K562 (cell line): ENCODE measurements around the gene SMIM41. TPM values are rescaled to one million over a fixed set of nuclear protein-coding genes. Genes with fewer than 3 reads are reported as not detected.
A peak's percentile ranks its signal among the peaks of the same experiment; 100 is the strongest.

Experiments
- ATAC-seq: fragments of 200-7000 bp; cut with Tn5 transposase; 3 replicates; pipeline ENCODE4 v1.9.1; 2020; ENCODE audit warnings: moderate library complexity
- BruUV-seq: library from RNA; stranded (reverse); fragments of 400-500 nt; replicated peaks from 2 replicates; lab custom pipeline; 2021; lab: Mats Ljungman, UMichigan
- CTCF ChIA-PET: fragments of 300-600 bp; formaldehyde crosslinking; extraction: SDS; loops from one replicate; lab custom pipeline; 2021; ENCODE audit warnings: low intra/inter-chr PET ratio; lab: Yijun Ruan, JAX
- POLR2A ChIA-PET: fragments of 300-600, 350-650 bp; sonication (Branson Sonifier 250); formaldehyde crosslinking; extraction: SDS; loops from one replicate; lab custom pipeline; 2021; ENCODE audit warnings: antibody characterized with exemption, inconsistent platforms; lab: Yijun Ruan, JAX
- DNase-seq, 4 experiments: peaks; one replicate each; pipeline versions ENCODE4 v3.0.0 to v3.0.0-alpha.2; 2011 to 2018; ENCODE audit warnings: low spot score in 3 of 4, mixed read lengths in 3 of 4; ENCODE audit errors: extremely low read depth in 1 of 4
- FAIRE-seq: peaks from 2 replicates; lab custom pipeline; 2011; peaks lifted over from hg19 to GRCh38; lab: Jason Lieb, UNC
- H2AFZ ChIP-seq: 2 replicates; pipeline ENCODE4 v1.6.0; 2011; ENCODE audit warnings: low read depth, low read length, control low read depth, inconsistent platforms
- H3K27ac ChIP-seq: fragments of 200-600 bp; 3 replicates; pipeline ENCODE4 v1.8.0; 2011; ENCODE audit warnings: low read depth, mild to moderate bottlenecking, control low read depth, inconsistent platforms, low read length, moderate library complexity, mixed read lengths; ENCODE audit errors: extremely low read depth
- H3K27me3 ChIP-seq, 2 experiments: fragments of 300-600 bp in 1 of 2; 2 replicates in 1 of 2; 3 replicates in 1 of 2; pipeline versions ENCODE4 v1.6.0 to v1.8.0; 2011; ENCODE audit warnings: inconsistent platforms in 2 of 2, low read length in 2 of 2, mild to moderate bottlenecking in 1 of 2, mixed read lengths in 1 of 2, moderate library complexity in 1 of 2; ENCODE audit not compliant: control insufficient read depth in 2 of 2, insufficient read depth in 2 of 2
- H3K36me3 ChIP-seq: fragments of 300-600 bp; 3 replicates; pipeline ENCODE4 v1.8.0; 2011; ENCODE audit warnings: mild to moderate bottlenecking, low read length, inconsistent platforms; ENCODE audit not compliant: control insufficient read depth, insufficient read depth
- H3K4me1 ChIP-seq, 2 experiments: fragments of 200-600 bp in 1 of 2; replicated peaks in 1 of 2; 2 replicates in 1 of 2; 3 replicates in 1 of 2; pipeline versions ENCODE4 v1.5.1 to v1.8.0; 2011; ENCODE audit warnings: inconsistent platforms in 2 of 2, low read length in 2 of 2, mild to moderate bottlenecking in 1 of 2, mixed read lengths in 1 of 2, moderate library complexity in 1 of 2; ENCODE audit not compliant: control insufficient read depth in 2 of 2, insufficient read depth in 2 of 2
- H3K4me2 ChIP-seq: 2 replicates; pipeline ENCODE4 v1.6.1; 2011; ENCODE audit warnings: low read length, control low read depth, inconsistent platforms, mixed read lengths; ENCODE audit not compliant: insufficient read depth
- H3K4me3 ChIP-seq: fragments of 200-600 bp; sonication (generic), shearing (Covaris generic); 2 replicates; pipeline ENCODE4 v1.5.1; 2016; ENCODE audit warnings: control low read depth, inconsistent platforms
- H3K79me2 ChIP-seq: fragments of 200-600 bp; 3 replicates; pipeline ENCODE4 v1.8.0; 2011; ENCODE audit warnings: low read length, inconsistent platforms; ENCODE audit not compliant: control insufficient read depth, insufficient read depth
- H3K9ac ChIP-seq, 2 experiments: 2 replicates each; pipeline versions ENCODE4 v1.6.0 to v1.6.1; 2011; ENCODE audit warnings: low read depth in 2 of 2, low read length in 2 of 2, control low read depth in 1 of 2, inconsistent platforms in 1 of 2, mild to moderate bottlenecking in 1 of 2, mixed read lengths in 1 of 2; ENCODE audit not compliant: insufficient read depth in 1 of 2
- H3K9me1 ChIP-seq: one replicate; pipeline ENCODE4 v1.6.0; 2011; ENCODE audit warnings: inconsistent platforms, mild to moderate bottlenecking, low read length, moderate library complexity; ENCODE audit not compliant: control insufficient read depth, insufficient read depth
- H3K9me3 ChIP-seq: replicated peaks from 2 replicates; pipeline ENCODE4 v1.5.1; 2011; ENCODE audit warnings: low read depth, low read length, inconsistent platforms; ENCODE audit not compliant: control insufficient read depth, insufficient read depth
- H4K20me1 ChIP-seq: replicated peaks from 2 replicates; pipeline ENCODE4 v1.6.1; 2011; ENCODE audit warnings: low read length, inconsistent platforms, mixed read lengths; ENCODE audit not compliant: control insufficient read depth, insufficient read depth
- NRF1 ChIP-seq, 2 experiments: fragments of 450-650 bp; IDR thresholded peaks in 1 of 2; conservative IDR thresholded peaks in 1 of 2; 2 replicates each; pipeline ENCODE4 v1.6.1; 2014; ENCODE audit warnings: mild to moderate bottlenecking in 2 of 2
- WGBS: fragments of 100-300 bp; shearing (Covaris generic); methylation state at CpG from one replicate; pipeline ENCODE4 v1.1.6; 2016; ENCODE audit warnings: low coverage, mixed read lengths; ENCODE audit not compliant: insufficient coverage; ENCODE audit errors: missing lambda C conversion rate; 5-methylcytosine and 5-hydroxymethylcytosine counted together
- in situ Hi-C: fragments of 300-500 bp; cut with MboI; formaldehyde crosslinking; loops from 4 replicates; pipeline ENCODE4 v1.15.0; 2018; ENCODE audit warnings: inconsistent platforms, mixed read lengths
- intact Hi-C: fragments of 100-400 bp; cut with micrococcal nuclease; formaldehyde crosslinking; loops from 2 replicates; pipeline ENCODE4 v1.14.2; 2022
- polyA plus RNA-seq, 8 experiments: library from polyadenylated mRNA; depleted of rRNA in 4 of 8; stranded (reverse) in 5 of 8; unstranded in 3 of 8; fragments of >200 nt; fragmentation: Nextera tagmentation in 2 of 8; fragmentation: Illumina TruSeq in 1 of 8; extraction: Ambion mirVana in 2 of 8; extraction: Trizol in 1 of 8; gene quantifications; 2 replicates each; pipeline versions ENCODE4 v1.2.1 to v1.2.3, GENCODE V29; 2011 to 2014; ENCODE audit warnings: inconsistent platforms in 1 of 8, missing spikeins in 1 of 8
- total RNA-seq, 7 experiments: library from RNA; depleted of rRNA in 6 of 7; stranded (reverse); fragments of >200 nt in 6 of 7; fragmentation: Illumina TruSeq in 2 of 7; extraction: Trizol in 2 of 7; gene quantifications; 2 replicates each; pipeline versions ENCODE4 v1.2.1 to v1.2.3, GENCODE V29; 2011 to 2021; ENCODE audit warnings: low replicate concordance in 1 of 7
- TF ChIP-seq, protein P1 (sequence below): IDR thresholded peaks from 2 replicates; pipeline ENCODE4 v1.6.1; 2012; ENCODE audit warnings: low read depth, low read length, improper control_type of control experiment, borderline replicate concordance

The SMIM41 gene
- total and polyA plus RNA-seq, 9 of the 15 experiments (the other 6 are each of a cell fraction or from before 2014, with no cell fraction given) = not detected

DNA sequence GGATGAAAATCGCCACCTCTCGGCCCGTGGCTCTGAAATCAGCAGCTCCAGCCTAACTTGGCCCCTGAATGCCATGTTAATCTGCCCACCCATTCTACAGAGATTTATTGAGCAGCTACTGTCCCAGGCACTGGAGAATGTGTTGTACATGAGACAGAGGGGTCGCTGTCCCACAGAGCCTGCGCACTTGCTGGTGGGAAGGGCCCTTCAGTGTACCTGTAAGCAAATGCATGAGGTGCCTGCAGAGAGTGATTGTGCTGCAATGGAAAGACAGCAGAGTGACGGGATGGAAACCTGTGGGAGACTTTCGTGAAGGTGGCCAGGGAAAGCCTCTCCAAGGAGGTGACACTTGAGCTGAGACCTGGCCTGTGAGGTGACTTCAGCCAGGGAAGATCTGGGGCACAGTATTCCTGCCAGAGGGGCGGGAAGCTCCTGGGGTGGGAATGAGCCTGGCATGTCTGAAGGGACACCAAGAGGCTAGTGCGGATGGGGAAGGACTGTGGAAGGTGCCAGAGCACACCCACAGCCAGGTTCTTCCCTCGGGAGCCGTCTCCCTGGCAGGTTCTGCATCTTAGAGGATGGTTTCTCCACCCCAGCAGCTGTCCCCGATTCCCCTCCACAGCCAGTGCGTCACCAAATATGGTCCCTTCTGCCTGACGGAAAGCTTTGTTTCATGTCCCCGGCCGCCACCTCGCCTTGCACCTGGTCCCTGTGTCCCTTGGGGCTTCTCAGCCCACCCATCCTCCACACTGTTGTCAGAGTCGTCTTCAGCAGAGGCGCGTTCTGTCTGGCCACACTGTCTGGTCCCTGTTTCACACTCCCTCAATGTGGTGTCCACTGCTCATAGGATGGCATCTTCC lies 8.7 kb downstream of the SMIM41 start:
- no peaks in the 10 kb centered on the region for H3K79me2 ChIP-seq
- ATAC-seq (no peak), FAIRE-seq (no peak), DNase-seq (peak in 1 of 4 experiments; percentile 11)
- H3K9me1 ChIP-seq = no peaks in the 10 kb centered on the region
- BruUV-seq = no TSS peak
- 3% methylated on average over 19 of the region's 20 CpGs for WGBS
- no peak overlapping the region for H3K4me2 ChIP-seq
- POLR2A ChIA-PET = interaction anchor here (0.7 to 1.3 kb wide), 2 partner anchors 35 to 57 kb away, joined by 3 read pairs; no protein-coding TSS in a partner anchor
- TF ChIP-seq NRF1 (conservative IDR thresholded peaks at IDR 0.05 in 1 of 2, IDR thresholded peaks at IDR 0.05 in 1 of 2) = peak in 1 of 2 experiments; percentile 28; a peak in 2 of 4 replicates
- TF ChIP-seq, protein P1, sequence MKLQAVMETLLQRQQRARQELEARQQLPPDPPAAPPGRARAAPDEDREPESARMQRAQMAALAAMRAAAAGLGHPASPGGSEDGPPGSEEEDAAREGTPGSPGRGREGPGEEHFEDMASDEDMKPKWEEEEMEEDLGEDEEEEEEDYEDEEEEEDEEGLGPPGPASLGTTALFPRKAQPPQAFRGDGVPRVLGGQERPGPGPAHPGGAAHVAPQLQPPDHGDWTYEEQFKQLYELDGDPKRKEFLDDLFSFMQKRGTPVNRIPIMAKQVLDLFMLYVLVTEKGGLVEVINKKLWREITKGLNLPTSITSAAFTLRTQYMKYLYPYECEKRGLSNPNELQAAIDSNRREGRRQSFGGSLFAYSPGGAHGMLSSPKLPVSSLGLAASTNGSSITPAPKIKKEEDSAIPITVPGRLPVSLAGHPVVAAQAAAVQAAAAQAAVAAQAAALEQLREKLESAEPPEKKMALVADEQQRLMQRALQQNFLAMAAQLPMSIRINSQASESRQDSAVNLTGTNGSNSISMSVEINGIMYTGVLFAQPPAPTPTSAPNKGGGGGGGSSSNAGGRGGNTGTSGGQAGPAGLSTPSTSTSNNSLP = no peak
- H3K27me3 ChIP-seq = peaks cover 47 to 79% of the 10 kb centered on the region in 2 experiments
- intact Hi-C loops (no loop called here), in situ Hi-C loops (no loop called here)
- 0 out of 2 replicates have a peak, but pooled peaks cover under 1% of the 10 kb centered on the region for H4K20me1 ChIP-seq
- H3K27ac ChIP-seq = no peak overlapping the region
- CTCF ChIA-PET = no interaction called here
- H3K9ac ChIP-seq = no peak overlapping the region
- H3K4me3 ChIP-seq = no peak overlapping the region
- no peak overlapping the region for H2AFZ ChIP-seq
- no peaks in the 10 kb centered on the region for H3K36me3 ChIP-seq
- H3K4me1 ChIP-seq = no peaks in the 10 kb centered on the region
- H3K9me3 ChIP-seq = no peaks in the 10 kb centered on the region
